Lung (tissue), 12 donors: Measurements from ENCODE around the gene ASTE1. TPM values are rescaled to one million over a fixed set of nuclear protein-coding genes. Genes with fewer than 3 reads are reported as not detected.

Experiments used
- ATAC-seq: fragments of 200-7000 bp; cut with Tn5 transposase; one replicate; pipeline ENCODE4 v1.9.1; 2020; ENCODE audit warnings: moderate number of reproducible peaks; ENCODE audit not compliant: insufficient read depth, low FRiP score
- DNase-seq, 3 donors: peaks; one replicate each; pipeline ENCODE4 v3.0.0-alpha.2; 2013 to 2017
- H3K27ac ChIP-seq, 2 donors: one replicate each; pipeline ENCODE4 v1.5.1; 2013; ENCODE audit warnings: mild to moderate bottlenecking in 2 of 2, moderate library complexity in 2 of 2, control low read depth in 1 of 2, inconsistent platforms in 1 of 2, low read depth in 1 of 2, low read length in 1 of 2
- H3K27me3 ChIP-seq, 3 donors: one replicate each; pipeline ENCODE4 v1.5.1; 2013; ENCODE audit warnings: low read length in 2 of 3; ENCODE audit not compliant: control insufficient read depth in 3 of 3, insufficient read depth in 3 of 3
- H3K36me3 ChIP-seq, 4 donors: one replicate each; pipeline ENCODE4 v1.5.1; 2013; ENCODE audit warnings: low read length in 4 of 4, mild to moderate bottlenecking in 1 of 4, moderate library complexity in 1 of 4; ENCODE audit not compliant: control insufficient read depth in 4 of 4, insufficient read depth in 4 of 4
- H3K4me1 ChIP-seq, 5 donors: one replicate each; pipeline ENCODE4 v1.5.1; 2013; ENCODE audit warnings: low read length in 5 of 5, mild to moderate bottlenecking in 2 of 5, moderate library complexity in 1 of 5; ENCODE audit not compliant: control insufficient read depth in 5 of 5, insufficient read depth in 5 of 5
- H3K4me3 ChIP-seq: one replicate; pipeline ENCODE4 v1.5.1; 2013; ENCODE audit warnings: mild to moderate bottlenecking, control low read depth, moderate library complexity
- H3K9ac ChIP-seq, 2 donors: one replicate each; pipeline ENCODE4 v1.5.1; 2013; ENCODE audit warnings: low read length in 2 of 2, control low read depth in 1 of 2; ENCODE audit not compliant: insufficient read depth in 1 of 2
- H3K9me3 ChIP-seq, 4 donors: one replicate each; pipeline ENCODE4 v1.5.1; 2013; ENCODE audit warnings: low read length in 3 of 4, mild to moderate bottlenecking in 1 of 4, moderate library complexity in 1 of 4; ENCODE audit not compliant: control insufficient read depth in 4 of 4, insufficient read depth in 3 of 4
- WGBS, 2 donors: extraction: QIAGEN DNeasy Blood & Tissue Kit; methylation state at CpG; one replicate each; pipeline ENCODE4 v1.1.7; 2013; 5-methylcytosine and 5-hydroxymethylcytosine counted together
- polyA plus RNA-seq, 2 donors: library from polyadenylated mRNA; stranded (reverse); fragments of 200-250 nt; gene quantifications; one replicate each; pipeline ENCODE4 v1.2.1, GENCODE V29; 2013
- total RNA-seq, 2 donors: library from RNA; depleted of rRNA in 1 of 2; stranded (reverse); fragments of >200 nt in 1 of 2; gene quantifications; one replicate each; pipeline ENCODE4 v1.2.1, GENCODE V29; 2014 to 2021
- TF ChIP-seq, protein P1 (sequence below): IDR thresholded peaks from 2 replicates; pipeline ENCODE4 v1.5.1; 2012; ENCODE audit warnings: mild to moderate bottlenecking; ENCODE audit errors: control extremely low read depth, extremely low read depth
- donor health status: control.
- donor health status: control.
- donor health status: Bipolar disorder and iron deficiency.
- donor health status: healthy.
- donor health status: DM: yes; HTN: yes; CAD: no.

ASTE1 gene
- total and polyA plus RNA-seq, 4 donors = 2.3 to 7.2 (median 4.9) TPM

DNA sequence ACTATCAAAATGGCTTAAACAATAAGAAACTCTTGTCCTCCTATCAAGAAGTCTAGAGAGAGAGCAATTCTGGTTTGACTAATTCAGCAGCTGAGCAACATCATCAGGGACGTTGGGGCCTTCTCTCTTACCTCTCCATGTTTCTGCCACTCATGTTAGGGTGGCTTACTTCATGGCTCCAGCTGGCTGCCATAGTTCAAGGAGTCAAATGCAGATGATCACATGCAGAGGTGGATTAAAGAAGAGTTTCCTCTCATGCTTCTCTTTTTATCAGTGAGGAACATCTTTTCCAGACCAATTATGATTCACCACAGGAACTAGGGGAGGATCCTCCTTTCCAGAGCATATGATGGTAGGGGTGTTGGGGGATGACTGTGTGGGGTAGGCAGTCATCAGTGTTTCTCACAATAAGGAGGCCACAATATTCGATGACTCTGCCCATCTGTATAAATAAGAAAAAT lies 45.5 kb upstream of the ASTE1 start:
- no peaks in the 10 kb centered on the region for H3K27me3 ChIP-seq
- 51 to 61% methylated on average over 2 of the region's 2 CpGs for whole genome bisulfite sequencing, 2 donors
- DNase-seq (no peak), ATAC-seq (no peak)
- H3K9ac ChIP-seq = no peak overlapping the region
- no peaks in the 10 kb centered on the region for H3K9me3 ChIP-seq
- TF ChIP-seq, protein P1, sequence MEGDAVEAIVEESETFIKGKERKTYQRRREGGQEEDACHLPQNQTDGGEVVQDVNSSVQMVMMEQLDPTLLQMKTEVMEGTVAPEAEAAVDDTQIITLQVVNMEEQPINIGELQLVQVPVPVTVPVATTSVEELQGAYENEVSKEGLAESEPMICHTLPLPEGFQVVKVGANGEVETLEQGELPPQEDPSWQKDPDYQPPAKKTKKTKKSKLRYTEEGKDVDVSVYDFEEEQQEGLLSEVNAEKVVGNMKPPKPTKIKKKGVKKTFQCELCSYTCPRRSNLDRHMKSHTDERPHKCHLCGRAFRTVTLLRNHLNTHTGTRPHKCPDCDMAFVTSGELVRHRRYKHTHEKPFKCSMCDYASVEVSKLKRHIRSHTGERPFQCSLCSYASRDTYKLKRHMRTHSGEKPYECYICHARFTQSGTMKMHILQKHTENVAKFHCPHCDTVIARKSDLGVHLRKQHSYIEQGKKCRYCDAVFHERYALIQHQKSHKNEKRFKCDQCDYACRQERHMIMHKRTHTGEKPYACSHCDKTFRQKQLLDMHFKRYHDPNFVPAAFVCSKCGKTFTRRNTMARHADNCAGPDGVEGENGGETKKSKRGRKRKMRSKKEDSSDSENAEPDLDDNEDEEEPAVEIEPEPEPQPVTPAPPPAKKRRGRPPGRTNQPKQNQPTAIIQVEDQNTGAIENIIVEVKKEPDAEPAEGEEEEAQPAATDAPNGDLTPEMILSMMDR = no peak
- H3K27ac ChIP-seq = no peak overlapping the region
- H3K4me3 ChIP-seq = no peak overlapping the region
- H3K36me3 ChIP-seq = peaks cover 0 to 3% (median under 1%) of the 10 kb centered on the region in 4 donors
- no peaks in the 10 kb centered on the region for H3K4me1 ChIP-seq

DNA sequence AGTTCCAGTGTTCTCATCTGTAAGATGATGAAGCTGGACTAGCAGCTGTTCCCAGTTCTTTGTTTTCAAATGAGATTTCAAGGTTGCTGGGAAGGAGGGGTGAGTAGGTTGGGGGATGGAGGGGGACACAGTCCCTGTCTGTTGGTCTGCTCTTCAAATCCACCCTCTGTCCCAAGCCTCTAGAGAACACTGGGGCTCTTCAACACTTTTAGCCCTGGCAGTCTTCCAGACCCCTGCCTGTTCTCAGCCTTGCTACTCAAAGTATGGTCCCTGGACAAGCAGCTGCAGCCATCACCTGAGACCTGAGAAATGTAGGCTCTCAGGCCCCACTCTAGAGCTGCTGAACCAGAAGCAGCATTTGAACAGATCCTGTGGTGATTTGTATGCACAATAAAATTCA lies 41.4 kb upstream of the ASTE1 start:
- no peak overlapping the region for H3K9ac ChIP-seq
- H3K27ac ChIP-seq = no peak overlapping the region
- TF ChIP-seq, protein P1 = no peak
- H3K4me3 ChIP-seq = no peak overlapping the region
- ATAC-seq (no peak), DNase-seq (peak in 1 of 3 donors; percentile 4)
- no peaks in the 10 kb centered on the region for H3K36me3 ChIP-seq
- H3K9me3 ChIP-seq = no peaks in the 10 kb centered on the region
- H3K27me3 ChIP-seq = no peaks in the 10 kb centered on the region
- H3K4me1 ChIP-seq = no peaks in the 10 kb centered on the region

- Histone ChIP-seq H3K4me1 (no peaks in the 10 kb centered on the region), H3K9ac (no peak overlapping the region), H3K27me3 (no peaks in the 10 kb centered on the region), H3K36me3 (peaks cover 0 to 2% (median 0%) of the 10 kb centered on the region in 4 donors), H3K9me3 (no peaks in the 10 kb centered on the region), H3K27ac (no peak overlapping the region), H3K4me3 (no peak overlapping the region)
- ATAC-seq = no peak
- 88 to 89% methylated on average over 3 of the region's 3 CpGs for WGBS, 2 donors
- TF ChIP-seq, protein P1 = no peak
- peak in 1 of 3 donors; percentile 10 for DNase-seq
These were observed 26.6 kb upstream of the ASTE1 start for GRCh38 chr3:131053043-131053859.

DNA sequence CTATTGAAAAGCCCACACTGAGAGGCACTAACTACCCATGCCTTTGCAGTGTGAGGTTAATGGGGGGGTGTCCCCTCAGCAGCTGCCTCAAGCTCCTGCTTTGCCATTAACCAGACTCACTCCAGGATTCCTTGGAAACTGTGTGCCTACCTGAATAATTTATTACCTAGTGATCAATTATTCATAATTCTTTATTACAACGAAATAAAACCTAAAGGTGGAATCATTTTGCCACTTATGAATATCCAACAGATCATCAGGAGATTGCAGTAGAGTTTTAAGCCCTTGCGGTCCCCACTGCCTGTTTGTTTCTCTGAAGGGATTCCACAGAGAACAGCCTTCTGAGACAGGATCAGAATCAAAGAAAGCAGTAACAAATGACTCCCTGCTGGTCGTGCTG lies 23.4 kb upstream of the ASTE1 start:
- Histone ChIP-seq H3K4me3 (no peak overlapping the region), H3K27me3 (no peaks in the 10 kb centered on the region), H3K27ac (no peak overlapping the region), H3K9me3 (peaks cover 0 to 2% (median 0%) of the 10 kb centered on the region in 4 donors), H3K9ac (no peak overlapping the region), H3K4me1 (no peaks in the 10 kb centered on the region), H3K36me3 (peaks cover 0 to 2% (median 0%) of the 10 kb centered on the region in 4 donors)
- no peak for DNase-seq
- WGBS, 2 donors = 84 to 88% methylated on average over 3 of the region's 3 CpGs
- TF ChIP-seq, protein P1 = no peak
- no peak for ATAC-seq
